Testis (tissue), 2 donors: ENCODE measurements around the gene ABCD1.

Source experiments
- CTCF ChIP-seq, 3 experiments: fragments of 450-650 bp in 2 of 3; fragments of 200-600 bp in 1 of 3; sonication (generic) in 1 of 3; IDR thresholded peaks; one replicate each; pipeline ENCODE4 v1.5.1; 2016 to 2019; ENCODE audit warnings: antibody characterized with exemption in 3 of 3, mild to moderate bottlenecking in 2 of 3, moderate library complexity in 1 of 3
- POLR2A ChIP-seq: fragments of 450-650 bp; IDR thresholded peaks from one replicate; pipeline ENCODE4 v1.6.1; 2017; ENCODE audit warnings: antibody characterized with exemption, mild to moderate bottlenecking, moderate library complexity

GRCh38 chrX:153764786-153765137 is 40.1 kb downstream of the ABCD1 start:
- TF ChIP-seq CTCF (IDR thresholded peaks at IDR 0.05), result no peak
- no peak for TF ChIP-seq POLR2A
